Skeletal muscle tissue (tissue), 2 donors: ENCODE measurements around the gene STKLD1. TPM values are rescaled to one million over a fixed set of nuclear protein-coding genes. Genes with fewer than 3 reads are reported as not detected.

ENCODE experiments used
- small RNA-seq: library from RNA; depleted of rRNA; stranded (forward); fragments of <200 nt; gene quantifications from one replicate; pipeline ENCODE3, GENCODE V24; 2014
- total RNA-seq: library from RNA; depleted of rRNA; stranded (reverse); fragments of >200 nt; gene quantifications from one replicate; pipeline ENCODE4 v1.2.3, GENCODE V29; 2014

Gene STKLD1
- total RNA-seq, 1 donor from 2014 or later, result 1.0 TPM

Small RNAs within 50 kb of the gene (small RNA-seq; reads per million reads assigned to genes)
- gene RF00019 (not detected), gene SNORD24 (not detected), gene SNORD36A (not detected), gene SNORD36B (not detected), gene SNORD36C (not detected)

Other genes with a start within 250 kb of the STKLD1 start
- gene GBGT1, start 212.5 kb upstream of the STKLD1 start, total RNA-seq, result 2.6 TPM
- gene OBP2B, start 167.1 kb upstream of the STKLD1 start, total RNA-seq, result not detected
- under 0.01 TPM for gene ABO, start 101.2 kb upstream of the STKLD1 start, total RNA-seq
- 7.8 TPM for gene SURF6, start 40.2 kb upstream of the STKLD1 start, total RNA-seq
- gene MED22, start 28.2 kb upstream of the STKLD1 start, total RNA-seq, result 13.0 TPM
- 2,342 TPM for gene RPL7A, start 28.1 kb upstream of the STKLD1 start, total RNA-seq
- gene SURF1, start 19.9 kb upstream of the STKLD1 start, total RNA-seq, result 24.5 TPM
- 12.5 TPM for gene SURF2, start 19.8 kb upstream of the STKLD1 start, total RNA-seq
- 166 TPM for gene SURF4, start 306 bp upstream of the STKLD1 start, total RNA-seq
- gene REXO4, start 41.6 kb downstream of the STKLD1 start, total RNA-seq, result 14.6 TPM
- gene ADAMTS13, start 46.0 kb downstream of the STKLD1 start, total RNA-seq, result 1.6 TPM
- 4.7 TPM for gene CACFD1, start 83.6 kb downstream of the STKLD1 start, total RNA-seq
- gene SLC2A6, start 102.7 kb downstream of the STKLD1 start, total RNA-seq, result 0.52 TPM
- 8.9 TPM for gene MYMK, start 148.6 kb downstream of the STKLD1 start, total RNA-seq
- 4.7 TPM for gene ADAMTSL2, start 158.3 kb downstream of the STKLD1 start, total RNA-seq
- not detected for gene FAM163B, start 233.0 kb downstream of the STKLD1 start, total RNA-seq